Measurements from ENCODE around the gene RFTN1.

The RFTN1 gene

GRCh38 chr3:16427103-16427965 is 86.2 kb downstream of the RFTN1 start:
- DNase-seq: no peak

GRCh38 chr3:16426665-16427064 is 86.8 kb downstream of the RFTN1 start:
- DNase-seq: no peak

GRCh38 chr3:16426029-16426400 is 87.5 kb downstream of the RFTN1 start:
- no peak for DNase-seq

GRCh38 chr3:16425398-16426028 is 88.0 kb downstream of the RFTN1 start:
- DNase-seq: no peak

GRCh38 chr3:16423947-16424673 is 89.4 kb downstream of the RFTN1 start:
- no peak for DNase-seq

- DNase-seq: no peak
Observed at GRCh38 chr3:16423298-16423697, 90.2 kb downstream of the RFTN1 start.

GRCh38 chr3:16419640-16420241 is 93.8 kb downstream of the RFTN1 start:
- DNase-seq: no peak

GRCh38 chr3:16417945-16418739 is 95.4 kb downstream of the RFTN1 start:
- DNase-seq: no peak

- no peak for DNase-seq
Observed at GRCh38 chr3:16415911-16416476, 97.5 kb downstream of the RFTN1 start.

GRCh38 chr3:16413321-16413720 is 100.2 kb downstream of the RFTN1 start:
- DNase-seq: no peak

- DNase-seq: no peak
Observed at GRCh38 chr3:16412192-16412800, 101.2 kb downstream of the RFTN1 start.

- DNase-seq: no peak
Observed at GRCh38 chr3:16411441-16411840, 102.1 kb downstream of the RFTN1 start.

- DNase-seq: no peak
Observed at GRCh38 chr3:16410659-16411058, 102.8 kb downstream of the RFTN1 start.

GRCh38 chr3:16409032-16409431 is 104.5 kb downstream of the RFTN1 start:
- no peak for DNase-seq

GRCh38 chr3:16407366-16407765 is 106.1 kb downstream of the RFTN1 start:
- no peak for DNase-seq

- no peak for DNase-seq
Observed at GRCh38 chr3:16406579-16406978, 106.9 kb downstream of the RFTN1 start.

- DNase-seq: no peak
Observed at GRCh38 chr3:16406166-16406565, 107.3 kb downstream of the RFTN1 start.

- DNase-seq: no peak
Observed at GRCh38 chr3:16404349-16404895, 109.1 kb downstream of the RFTN1 start.

- no peak for DNase-seq
Observed at GRCh38 chr3:16402451-16402850, 111.0 kb downstream of the RFTN1 start.

GRCh38 chr3:16401273-16401672 is 112.2 kb downstream of the RFTN1 start:
- no peak for DNase-seq

All from NCI-H1048 (cell line).